HG02885 (cell line): ENCODE measurements around the gene OGFOD2.

Experiments
- ATAC-seq: cut with Tn5 transposase; IDR thresholded peaks from one replicate; pipeline ENCODE4 v1.9.1; 2021; ENCODE audit warnings: mild to moderate bottlenecking; ENCODE audit not compliant: unreplicated experiment, poor library complexity

The OGFOD2 gene

GRCh38 chr12:122985338-122986257, 10.6 kb downstream of the OGFOD2 start:
- no peak for ATAC-seq

- ATAC-seq, result no peak
These were observed 11.3 kb downstream of the OGFOD2 start for GRCh38 chr12:122986258-122986871.

GRCh38 chr12:122987086-122987951, 12.3 kb downstream of the OGFOD2 start:
- no peak for ATAC-seq

- no peak for ATAC-seq
These were observed 13.0 kb downstream of the OGFOD2 start for GRCh38 chr12:122988036-122988435.

GRCh38 chr12:122988612-122989212, 13.7 kb downstream of the OGFOD2 start:
- ATAC-seq, result no peak

- ATAC-seq, result no peak
These were observed 14.3 kb downstream of the OGFOD2 start for GRCh38 chr12:122989225-122989839.

GRCh38 chr12:122989874-122990419, 14.9 kb downstream of the OGFOD2 start:
- no peak for ATAC-seq

- ATAC-seq, result no peak
These were observed 15.5 kb downstream of the OGFOD2 start for GRCh38 chr12:122990561-122990960.

- ATAC-seq, result no peak
These were observed 16.0 kb downstream of the OGFOD2 start for GRCh38 chr12:122990961-122991622.

- no peak for ATAC-seq
These were observed 16.7 kb downstream of the OGFOD2 start for GRCh38 chr12:122991623-122992275.

- ATAC-seq, result no peak
These were observed 17.3 kb downstream of the OGFOD2 start for GRCh38 chr12:122992386-122992785.

GRCh38 chr12:122994140-122994675, 19.2 kb downstream of the OGFOD2 start:
- no peak for ATAC-seq

- no peak for ATAC-seq
These were observed 19.9 kb downstream of the OGFOD2 start for GRCh38 chr12:122994781-122995502.

GRCh38 chr12:122995503-122996187, 20.6 kb downstream of the OGFOD2 start:
- no peak for ATAC-seq

GRCh38 chr12:122996188-122996601, 21.2 kb downstream of the OGFOD2 start:
- ATAC-seq, result no peak

GRCh38 chr12:122996621-122997342, 21.7 kb downstream of the OGFOD2 start:
- ATAC-seq, result no peak
